ENCODE results near the gene PCDH20. TPM values are rescaled to one million over a fixed set of nuclear protein-coding genes. Genes with fewer than 3 reads are reported as not detected.
"Not testable (repeated sequence)": the region's sequence is repeated elsewhere in the genome, so short reads cannot be mapped to it uniquely, and the experiment has no call there.

Gene PCDH20
- total RNA-seq, 2 experiments from 2014 or later = not detected

DNA sequence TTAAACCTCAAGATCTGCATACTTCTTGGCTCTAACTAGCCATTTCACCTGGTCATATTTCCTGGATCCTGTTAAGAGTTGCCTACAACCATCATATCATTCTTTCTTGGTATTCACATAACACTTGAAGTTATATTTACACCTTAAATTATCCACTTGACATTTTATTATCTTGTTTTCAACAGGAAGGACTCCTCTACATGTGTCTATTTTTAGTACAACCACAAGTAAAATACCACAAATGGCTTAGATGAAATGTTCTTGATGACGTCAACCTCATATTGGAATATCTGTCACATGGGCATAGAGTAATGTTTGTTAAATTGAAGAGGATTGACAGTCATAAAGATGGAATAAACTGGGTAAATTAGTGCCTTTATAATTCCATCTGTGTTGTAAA is 9.4 kb downstream of the PCDH20 start:
- intact Hi-C loops (cut with micrococcal nuclease) = no loop called here
- H3K27ac Mint-ChIP-seq = no peak overlapping the region
- no peak for DNase-seq
- no peaks in the 10 kb centered on the region for H3K9me3 Mint-ChIP-seq
- ChIA-PET POLR2A (no interaction called here), CTCF (no interaction called here)
- H3K4me3 Mint-ChIP-seq = no peak overlapping the region
- H3K36me3 Mint-ChIP-seq = no peaks in the 10 kb centered on the region
- no peaks in the 10 kb centered on the region for H3K27me3 Mint-ChIP-seq
- H3K4me1 Mint-ChIP-seq (ENCODE audit: low read depth) = no peaks in the 10 kb centered on the region

GRCh38 chr13:61396121-61396520 is 19.5 kb downstream of the PCDH20 start:
- Mint-ChIP-seq H3K4me3 (no peak overlapping the region), H3K36me3 (no peaks in the 10 kb centered on the region), H3K27me3 (no peaks in the 10 kb centered on the region), H3K4me1 (ENCODE audit: low read depth) (no peaks in the 10 kb centered on the region), H3K9me3 (peaks cover 11% of the 10 kb centered on the region), H3K27ac (no peak overlapping the region)
- intact Hi-C loops (cut with micrococcal nuclease) = no loop called here
- DNase-seq = no peak
- CTCF ChIA-PET = no interaction called here
- POLR2A ChIA-PET = no interaction called here

DNA sequence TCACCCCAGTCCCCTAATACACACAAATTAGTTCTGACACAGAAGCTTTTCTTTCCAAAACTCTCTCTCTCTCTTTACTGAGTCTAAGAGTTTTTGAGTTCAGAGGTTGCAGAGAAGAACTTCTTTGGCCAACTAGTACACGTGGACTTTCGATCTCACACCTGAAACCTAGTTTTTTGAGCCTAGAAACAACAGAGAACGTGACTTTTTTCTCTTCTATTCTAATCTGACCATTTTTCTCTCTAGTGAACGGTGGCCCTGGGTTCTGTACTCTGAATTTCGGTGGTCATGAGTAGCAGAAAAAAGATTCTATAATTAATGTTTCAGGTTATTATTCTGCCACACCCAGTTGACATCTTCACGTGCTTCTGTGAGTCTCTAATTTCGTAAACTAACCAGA is 24.2 kb downstream of the PCDH20 start:
- DNase-seq = no peak
- intact Hi-C loops (cut with micrococcal nuclease) = no loop called here
- ChIA-PET CTCF (no interaction called here), POLR2A (no interaction called here)
- H3K27me3 Mint-ChIP-seq = no peaks in the 10 kb centered on the region
- peaks cover 7% of the 10 kb centered on the region for H3K9me3 Mint-ChIP-seq
- no peaks in the 10 kb centered on the region for H3K4me1 Mint-ChIP-seq (ENCODE audit: low read depth)
- H3K4me3 Mint-ChIP-seq = no peak overlapping the region
- no peak overlapping the region for H3K27ac Mint-ChIP-seq
- H3K36me3 Mint-ChIP-seq = no peaks in the 10 kb centered on the region

GRCh38 chr13:61387694-61388093 is 28.0 kb downstream of the PCDH20 start:
- ChIA-PET CTCF (no interaction called here), POLR2A (no interaction called here)
- Mint-ChIP-seq H3K27ac (no peak overlapping the region), H3K27me3 (no peaks in the 10 kb centered on the region), H3K36me3 (no peaks in the 10 kb centered on the region), H3K4me1 (ENCODE audit: low read depth) (no peaks in the 10 kb centered on the region), H3K4me3 (no peak overlapping the region), H3K9me3 (no peaks in the 10 kb centered on the region)
- intact Hi-C loops (cut with micrococcal nuclease) = no loop called here
- no peak for DNase-seq

DNA sequence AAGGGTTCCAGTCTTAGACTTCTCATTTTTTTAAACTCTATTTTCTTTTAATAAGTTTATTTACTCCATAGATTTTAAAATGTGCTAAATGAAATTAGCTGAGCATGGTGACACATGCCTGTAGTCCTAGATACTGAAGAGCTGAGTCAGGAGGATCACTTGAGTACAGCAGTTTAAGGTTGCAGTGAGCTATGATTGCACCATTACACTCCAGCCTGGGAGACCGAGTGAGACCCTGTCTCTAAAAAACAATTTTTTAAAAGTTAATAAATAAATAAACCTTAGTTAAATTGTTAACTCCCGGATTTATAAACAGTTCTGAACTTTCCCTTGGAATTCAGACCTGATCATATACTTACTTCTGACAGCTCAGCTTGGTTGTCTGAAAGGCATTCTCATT is 32.5 kb downstream of the PCDH20 start:
- no peak for DNase-seq
- ChIA-PET CTCF (no interaction called here), POLR2A (no interaction called here)
- H3K27ac Mint-ChIP-seq = no peak overlapping the region
- no peaks in the 10 kb centered on the region for H3K27me3 Mint-ChIP-seq
- intact Hi-C loops (cut with micrococcal nuclease) = no loop called here
- H3K4me3 Mint-ChIP-seq = no peak overlapping the region
- no peaks in the 10 kb centered on the region for H3K9me3 Mint-ChIP-seq
- no peaks in the 10 kb centered on the region for H3K36me3 Mint-ChIP-seq
- no peaks in the 10 kb centered on the region for H3K4me1 Mint-ChIP-seq (ENCODE audit: low read depth)

- H3K27ac Mint-ChIP-seq = no peak overlapping the region
Measured at GRCh38 chr13:61370520-61370919, 45.1 kb downstream of the PCDH20 start.

DNA sequence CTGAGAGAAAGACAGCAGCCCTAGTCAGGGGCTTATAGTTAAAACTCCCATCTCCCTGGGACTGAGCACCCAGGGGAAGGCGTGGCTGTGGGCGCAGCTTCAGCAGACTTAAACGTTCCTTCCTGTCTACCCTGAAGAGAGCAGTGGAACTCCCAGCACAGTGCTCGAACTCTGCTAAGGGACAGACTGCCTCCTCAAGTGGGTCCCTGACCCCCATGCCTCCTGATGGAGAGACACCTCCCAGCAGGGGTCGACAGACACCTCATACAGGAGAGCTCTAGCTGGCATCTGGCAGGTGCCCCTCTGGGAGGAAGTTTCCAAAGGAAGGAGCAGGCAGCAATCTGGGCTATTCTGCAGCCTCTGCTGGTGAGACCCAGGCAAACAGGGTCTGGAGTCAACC is 51.0 kb downstream of the PCDH20 start:
- intact Hi-C loops (cut with micrococcal nuclease); POLR2A ChIA-PET; DNase-seq; CTCF ChIA-PET; H3K36me3 Mint-ChIP-seq; H3K4me1 Mint-ChIP-seq (ENCODE audit: low read depth); H3K4me3 Mint-ChIP-seq; H3K27ac Mint-ChIP-seq; H3K27me3 Mint-ChIP-seq: not testable (repeated sequence)
- peaks cover 11% of the 10 kb centered on the region for H3K9me3 Mint-ChIP-seq

More at GRCh38 chr13:61370520-61370919, 45.1 kb downstream of the PCDH20 start:
- ChIA-PET POLR2A (no interaction called here), CTCF (no interaction called here)
- Mint-ChIP-seq H3K27me3 (no peaks in the 10 kb centered on the region), H3K4me3 (no peak overlapping the region), H3K4me1 (ENCODE audit: low read depth) (no peaks in the 10 kb centered on the region), H3K9me3 (peaks cover 6% of the 10 kb centered on the region), H3K36me3 (no peaks in the 10 kb centered on the region)
- intact Hi-C loops (cut with micrococcal nuclease) = no loop called here
- no peak for DNase-seq

- ChIA-PET CTCF (no interaction called here), POLR2A (no interaction called here)
- intact Hi-C loops (cut with micrococcal nuclease) = no loop called here
- H3K27me3 Mint-ChIP-seq = no peaks in the 10 kb centered on the region
- DNase-seq = no peak
- H3K27ac Mint-ChIP-seq = no peak overlapping the region
- H3K4me1 Mint-ChIP-seq (ENCODE audit: low read depth) = no peaks in the 10 kb centered on the region
- H3K36me3 Mint-ChIP-seq = no peaks in the 10 kb centered on the region
- H3K9me3 Mint-ChIP-seq = peaks cover 7% of the 10 kb centered on the region
- H3K4me3 Mint-ChIP-seq = no peak overlapping the region
Measured at GRCh38 chr13:61362522-61362921, 53.1 kb downstream of the PCDH20 start.
